GM10248 (cell line): ENCODE data around the gene SYMPK.

ENCODE experiments used
- CTCF ChIA-PET: fragments of 300-600 bp; sonication (Branson Sonifier 250); formaldehyde crosslinking; extraction: SDS; loops from one replicate; lab custom pipeline; 2021; ENCODE audit warnings: antibody characterized with exemption; lab: Yijun Ruan, JAX
- POLR2A ChIA-PET: fragments of 350-650 bp; sonication (Branson Sonifier 250); formaldehyde crosslinking; extraction: SDS; loops from one replicate; lab custom pipeline; 2020; ENCODE audit warnings: antibody characterized with exemption; lab: Yijun Ruan, JAX
- DNase-seq: peaks from one replicate; pipeline ENCODE4 v3.0.0; 2012; ENCODE audit errors: extremely low spot score
- TF ChIP-seq, protein P1 (sequence below): IDR thresholded peaks from 2 replicates; pipeline ENCODE4 v1.5.1; 2012; ENCODE audit warnings: mild to moderate bottlenecking, low read depth; ENCODE audit errors: extremely low read depth, missing control alignments, control extremely low read depth

SYMPK gene

GRCh38 chr19:45782820-45783785, 79.8 kb downstream of the SYMPK start:
- TF ChIP-seq, protein P1, sequence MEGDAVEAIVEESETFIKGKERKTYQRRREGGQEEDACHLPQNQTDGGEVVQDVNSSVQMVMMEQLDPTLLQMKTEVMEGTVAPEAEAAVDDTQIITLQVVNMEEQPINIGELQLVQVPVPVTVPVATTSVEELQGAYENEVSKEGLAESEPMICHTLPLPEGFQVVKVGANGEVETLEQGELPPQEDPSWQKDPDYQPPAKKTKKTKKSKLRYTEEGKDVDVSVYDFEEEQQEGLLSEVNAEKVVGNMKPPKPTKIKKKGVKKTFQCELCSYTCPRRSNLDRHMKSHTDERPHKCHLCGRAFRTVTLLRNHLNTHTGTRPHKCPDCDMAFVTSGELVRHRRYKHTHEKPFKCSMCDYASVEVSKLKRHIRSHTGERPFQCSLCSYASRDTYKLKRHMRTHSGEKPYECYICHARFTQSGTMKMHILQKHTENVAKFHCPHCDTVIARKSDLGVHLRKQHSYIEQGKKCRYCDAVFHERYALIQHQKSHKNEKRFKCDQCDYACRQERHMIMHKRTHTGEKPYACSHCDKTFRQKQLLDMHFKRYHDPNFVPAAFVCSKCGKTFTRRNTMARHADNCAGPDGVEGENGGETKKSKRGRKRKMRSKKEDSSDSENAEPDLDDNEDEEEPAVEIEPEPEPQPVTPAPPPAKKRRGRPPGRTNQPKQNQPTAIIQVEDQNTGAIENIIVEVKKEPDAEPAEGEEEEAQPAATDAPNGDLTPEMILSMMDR = no peak
- CTCF ChIA-PET = interaction anchor here (1.6 to 5.4 kb wide), 4 partner anchors 10 to 34 kb away, joined by 5 to 63 read pairs (median 12); partner anchors contain the start of genes DMWD and SIX5
- DNase-seq = no peak
- POLR2A ChIA-PET = interaction anchor here (0.6 kb wide), 1 partner anchor 212 kb away, joined by 9 read pairs; the partner anchor contains the start of gene CCDC61

- ChIA-PET POLR2A (interaction anchor here (0.6 kb wide), 1 partner anchor 213 kb away, joined by 9 read pairs; the partner anchor contains the start of gene CCDC61), CTCF (interaction anchor here (0.8 to 5.4 kb wide), 5 partner anchors 9 to 35 kb away, joined by 3 to 63 read pairs (median 6); partner anchors contain the start of genes DMWD and SIX5)
- TF ChIP-seq, protein P1 = no peak
- DNase-seq = no peak
Measured at GRCh38 chr19:45782162-45782691, 80.7 kb downstream of the SYMPK start, which contains the start of gene DMPK. Gene DMPK, minus strand, starts transcription at chr19:45782490. Its CDS starts 138 bp downstream, at chr19:45782352.

GRCh38 chr19:45781214-45782161, 81.5 kb downstream of the SYMPK start:
- POLR2A ChIA-PET = interaction anchor here (0.6 kb wide), 1 partner anchor 12 kb away, joined by 4 read pairs; no protein-coding TSS in a partner anchor
- TF ChIP-seq, protein P1 = no peak
- no peak for DNase-seq
- CTCF ChIA-PET = interaction anchor here (0.8 to 5.4 kb wide), 5 partner anchors 8 to 36 kb away, joined by 3 to 63 read pairs (median 6); partner anchors contain the start of genes DMWD and SIX5

GRCh38 chr19:45780448-45781213, 82.3 kb downstream of the SYMPK start:
- TF ChIP-seq, protein P1 = no peak
- ChIA-PET POLR2A (no interaction called here), CTCF (interaction anchor here (3.2 to 5.4 kb wide), 2 partner anchors 11 to 12 kb away, joined by 18 to 63 read pairs; partner anchors contain the start of genes DMWD and SIX5)
- no peak for DNase-seq

DNA sequence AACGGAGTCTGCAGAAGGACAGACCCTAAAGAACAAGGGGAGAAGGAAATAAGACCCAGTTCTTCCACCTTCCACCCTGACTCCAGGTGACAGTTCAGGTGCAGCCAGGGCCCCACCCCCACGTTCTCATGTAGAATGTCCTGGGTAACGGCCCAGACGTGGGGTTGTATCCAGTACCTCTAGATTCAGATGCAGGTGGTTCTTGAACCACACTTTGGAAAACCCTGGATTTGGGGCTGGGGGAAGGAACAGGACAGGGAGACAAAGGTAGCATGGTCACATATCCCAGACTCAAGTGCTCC, 82.8 kb downstream of the SYMPK start:
- ChIA-PET CTCF (interaction anchor here (5.4 kb wide), 1 partner anchor 10 kb away, joined by 63 read pairs; the partner anchor contains the start of gene SIX5), POLR2A (no interaction called here)
- no peak for DNase-seq

More for the DNA sequence above, 82.8 kb downstream of the SYMPK start:
- TF ChIP-seq, protein P1 = no peak
